HG03442 (cell line): ENCODE measurements around the gene ANO7.

Source experiments
- ATAC-seq: cut with Tn5 transposase; IDR thresholded peaks from one replicate; pipeline ENCODE4 v1.9.1; 2021; ENCODE audit warnings: mild to moderate bottlenecking, moderate library complexity; ENCODE audit not compliant: unreplicated experiment

ANO7 gene

GRCh38 chr2:241269707-241270520 is 81.4 kb downstream of the ANO7 start:
- no peak for ATAC-seq

- ATAC-seq, result no peak
Observed at GRCh38 chr2:241270531-241270930, 82.1 kb downstream of the ANO7 start.

- ATAC-seq, result peak; percentile 40
Observed at GRCh38 chr2:241271706-241272302, 83.3 kb downstream of the ANO7 start.

- ATAC-seq, result peak; percentile 59
Observed at GRCh38 chr2:241272303-241273209, 84.1 kb downstream of the ANO7 start.

GRCh38 chr2:241273210-241274020 is 84.9 kb downstream of the ANO7 start:
- ATAC-seq, result no peak

- no peak for ATAC-seq
Observed at GRCh38 chr2:241274127-241274526, 85.7 kb downstream of the ANO7 start.
